ENCODE data around the gene LRMDA.

- no peak for TF ChIP-seq POLR2A (IDR thresholded peaks at IDR 0.05)
- TF ChIP-seq CTCF (IDR thresholded peaks at IDR 0.05), result no peak
Measured at GRCh38 chr10:75956624-75957023, 525.2 kb downstream of the LRMDA start.
